Measurements from ENCODE around the gene SFRP2. TPM values are rescaled to one million over a fixed set of nuclear protein-coding genes. Genes with fewer than 3 reads are reported as not detected.

Gene SFRP2
- total RNA-seq, 1 experiment from 2014 or later = not detected

GRCh38 chr4:153798420-153798819 is 9.5 kb upstream of the SFRP2 start:
- TF ChIP-seq, protein P1, sequence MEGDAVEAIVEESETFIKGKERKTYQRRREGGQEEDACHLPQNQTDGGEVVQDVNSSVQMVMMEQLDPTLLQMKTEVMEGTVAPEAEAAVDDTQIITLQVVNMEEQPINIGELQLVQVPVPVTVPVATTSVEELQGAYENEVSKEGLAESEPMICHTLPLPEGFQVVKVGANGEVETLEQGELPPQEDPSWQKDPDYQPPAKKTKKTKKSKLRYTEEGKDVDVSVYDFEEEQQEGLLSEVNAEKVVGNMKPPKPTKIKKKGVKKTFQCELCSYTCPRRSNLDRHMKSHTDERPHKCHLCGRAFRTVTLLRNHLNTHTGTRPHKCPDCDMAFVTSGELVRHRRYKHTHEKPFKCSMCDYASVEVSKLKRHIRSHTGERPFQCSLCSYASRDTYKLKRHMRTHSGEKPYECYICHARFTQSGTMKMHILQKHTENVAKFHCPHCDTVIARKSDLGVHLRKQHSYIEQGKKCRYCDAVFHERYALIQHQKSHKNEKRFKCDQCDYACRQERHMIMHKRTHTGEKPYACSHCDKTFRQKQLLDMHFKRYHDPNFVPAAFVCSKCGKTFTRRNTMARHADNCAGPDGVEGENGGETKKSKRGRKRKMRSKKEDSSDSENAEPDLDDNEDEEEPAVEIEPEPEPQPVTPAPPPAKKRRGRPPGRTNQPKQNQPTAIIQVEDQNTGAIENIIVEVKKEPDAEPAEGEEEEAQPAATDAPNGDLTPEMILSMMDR (conservative IDR thresholded peaks at IDR 0.05) = no peak
- TF ChIP-seq EZH2 (IDR thresholded peaks at IDR 0.05; ENCODE audit: low read depth) = no peak
- CTCF ChIA-PET = no interaction called here
- Histone ChIP-seq H3K79me2 (ENCODE audit: low read depth) (no peaks in the 10 kb centered on the region), H3K4me3 (no peak overlapping the region), H3K4me2 (no peak overlapping the region), H3K9me3 (ENCODE audit: insufficient read depth, low read depth) (no peaks in the 10 kb centered on the region), H3K9me2 (ENCODE audit: insufficient read depth) (no peaks in the 10 kb centered on the region), H3K4me1 (replicated peaks; ENCODE audit: insufficient read depth) (no peaks in the 10 kb centered on the region), H3F3A (ENCODE audit: insufficient read depth, low read depth) (no peaks in the 10 kb centered on the region), H2AFZ (no peak overlapping the region), H4K20me1 (ENCODE audit: insufficient read depth) (no peaks in the 10 kb centered on the region), H3K27me3 (ENCODE audit: insufficient read depth, low read depth) (no peaks in the 10 kb centered on the region), H3K27ac (no peak overlapping the region), H3K36me3 (ENCODE audit: low read depth) (no peaks in the 10 kb centered on the region)
- DNase-seq = no peak
- BruUV-seq (replicated peaks) = no TSS peak
- POLR2A ChIA-PET (ENCODE audit: unreplicated experiment) = no interaction called here
- intact Hi-C loops (cut with micrococcal nuclease; ENCODE audit: unreplicated experiment) = no loop called here

GRCh38 chr4:153794006-153794405 is 5.1 kb upstream of the SFRP2 start:
- no peak overlapping the region for H3K4me2 ChIP-seq
- H3F3A ChIP-seq (ENCODE audit: insufficient read depth, low read depth) = no peaks in the 10 kb centered on the region
- no peaks in the 10 kb centered on the region for H3K4me1 ChIP-seq (replicated peaks; ENCODE audit: insufficient read depth)
- ChIA-PET CTCF (no interaction called here), POLR2A (ENCODE audit: unreplicated experiment) (no interaction called here)
- intact Hi-C loops (cut with micrococcal nuclease; ENCODE audit: unreplicated experiment) = no loop called here
- BruUV-seq (replicated peaks) = no TSS peak
- H3K9me3 ChIP-seq (ENCODE audit: insufficient read depth, low read depth) = no peaks in the 10 kb centered on the region
- H3K27ac ChIP-seq = no peak overlapping the region
- no peaks in the 10 kb centered on the region for H3K9me2 ChIP-seq (ENCODE audit: insufficient read depth)
- no peaks in the 10 kb centered on the region for H3K36me3 ChIP-seq (ENCODE audit: low read depth)
- no peaks in the 10 kb centered on the region for H3K79me2 ChIP-seq (ENCODE audit: low read depth)
- no peak for DNase-seq
- no peaks in the 10 kb centered on the region for H4K20me1 ChIP-seq (ENCODE audit: insufficient read depth)
- no peak overlapping the region for H2AFZ ChIP-seq
- H3K27me3 ChIP-seq (ENCODE audit: insufficient read depth, low read depth) = no peaks in the 10 kb centered on the region
- TF ChIP-seq, protein P1 (conservative IDR thresholded peaks at IDR 0.05) = no peak
- TF ChIP-seq EZH2 (IDR thresholded peaks at IDR 0.05; ENCODE audit: low read depth) = no peak
- H3K4me3 ChIP-seq = no peak overlapping the region

DNA sequence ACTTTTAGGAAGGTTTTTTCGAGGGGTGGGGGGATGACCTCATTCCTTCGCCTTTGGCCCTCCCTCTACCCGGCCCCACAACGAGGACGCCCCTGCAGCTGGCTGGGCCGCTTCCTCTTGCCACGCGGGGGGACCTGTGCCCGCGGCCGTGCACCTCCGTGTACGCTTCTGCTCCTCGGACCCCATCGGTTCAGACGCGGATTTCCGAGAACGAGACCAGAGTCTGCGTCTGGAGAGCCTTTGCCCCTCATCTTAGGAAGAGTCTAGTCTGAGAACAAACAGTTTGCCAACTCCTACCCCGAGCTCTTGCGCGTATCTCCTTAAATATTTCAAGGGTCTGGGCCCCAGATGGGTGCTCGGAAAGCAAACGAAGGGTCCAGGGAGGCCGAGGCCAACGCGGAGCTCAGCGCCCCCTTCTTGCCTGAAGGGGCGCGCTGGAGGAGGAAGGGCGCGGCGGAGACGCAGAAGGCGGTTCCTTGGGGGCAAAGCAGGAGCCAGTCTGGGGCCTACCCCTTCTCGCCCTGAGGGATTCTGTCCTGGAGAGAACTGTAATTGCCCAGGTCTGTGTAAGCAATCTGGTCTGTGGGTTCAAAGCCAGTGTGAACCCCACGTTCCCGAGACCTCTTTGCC is 3.9 kb upstream of the SFRP2 start:
- TF ChIP-seq, protein P1 (conservative IDR thresholded peaks at IDR 0.05) = no peak
- no peak for TF ChIP-seq EZH2 (IDR thresholded peaks at IDR 0.05; ENCODE audit: low read depth)

More for the DNA sequence above, 3.9 kb upstream of the SFRP2 start:
- H4K20me1 ChIP-seq (ENCODE audit: insufficient read depth) = no peaks in the 10 kb centered on the region
- H2AFZ ChIP-seq = no peak overlapping the region
- no peaks in the 10 kb centered on the region for H3F3A ChIP-seq (ENCODE audit: insufficient read depth, low read depth)
- no TSS peak for BruUV-seq (replicated peaks)
- no peaks in the 10 kb centered on the region for H3K79me2 ChIP-seq (ENCODE audit: low read depth)
- no peaks in the 10 kb centered on the region for H3K27me3 ChIP-seq (ENCODE audit: insufficient read depth, low read depth)
- no peaks in the 10 kb centered on the region for H3K9me3 ChIP-seq (ENCODE audit: insufficient read depth, low read depth)
- H3K4me3 ChIP-seq = no peak overlapping the region
- intact Hi-C loops (cut with micrococcal nuclease; ENCODE audit: unreplicated experiment) = no loop called here
- CTCF ChIA-PET = no interaction called here
- no peaks in the 10 kb centered on the region for H3K36me3 ChIP-seq (ENCODE audit: low read depth)
- H3K9me2 ChIP-seq (ENCODE audit: insufficient read depth) = no peaks in the 10 kb centered on the region
- POLR2A ChIA-PET (ENCODE audit: unreplicated experiment) = no interaction called here
- no peak overlapping the region for H3K4me2 ChIP-seq
- no peaks in the 10 kb centered on the region for H3K4me1 ChIP-seq (replicated peaks; ENCODE audit: insufficient read depth)
- no peak for DNase-seq
- no peak overlapping the region for H3K27ac ChIP-seq
